A673 (cell line): ENCODE data around the gene SORBS2. TPM values are rescaled to one million over a fixed set of nuclear protein-coding genes. Genes with fewer than 3 reads are reported as not detected.

ENCODE experiments used
- BruUV-seq: library from RNA; stranded (reverse); fragments of 400-500 nt; replicated peaks from 2 replicates; lab custom pipeline; 2021; lab: Mats Ljungman, UMichigan
- CTCF ChIA-PET: fragments of 300-600 bp; sonication (Branson Sonifier 250); formaldehyde crosslinking; loops from one replicate; lab custom pipeline; 2022; ENCODE audit warnings: antibody characterized with exemption; lab: Charles Lee
- POLR2A ChIA-PET: fragments of 300-600 bp; sonication (Branson Sonifier 250); formaldehyde crosslinking; loops from one replicate; lab custom pipeline; 2022; ENCODE audit warnings: antibody characterized with exemption; ENCODE audit not compliant: low non-redundant PET; lab: Charles Lee
- DNase-seq: peaks from one replicate; pipeline ENCODE4 v3.0.0-alpha.2; 2015; ENCODE audit warnings: low spot score
- H3K27ac ChIP-seq: fragments of 200-600 bp; sonication (generic); 2 replicates; pipeline ENCODE4 v1.5.1; 2016; ENCODE audit warnings: mixed run types, low read depth, mild to moderate bottlenecking, mixed read lengths, antibody characterized with exemption, low read length; ENCODE audit not compliant: poor library complexity, severe bottlenecking
- H3K27me3 ChIP-seq: fragments of 200-600 bp; sonication (generic); replicated peaks from 2 replicates; pipeline ENCODE4 v1.6.1; 2017; ENCODE audit warnings: mixed run types, low read depth, mild to moderate bottlenecking, mixed read lengths, antibody characterized with exemption, low read length; ENCODE audit not compliant: insufficient read depth, poor library complexity
- H3K36me3 ChIP-seq: fragments of 200-600 bp; sonication (generic); 2 replicates; pipeline ENCODE4 v1.6.1; 2016; ENCODE audit warnings: mixed run types, mild to moderate bottlenecking, mixed read lengths, antibody characterized with exemption, low read length; ENCODE audit not compliant: insufficient read depth, poor library complexity, severe bottlenecking
- H3K4me1 ChIP-seq: fragments of 200-600 bp; sonication (generic); 2 replicates; pipeline ENCODE4 v1.6.1; 2017; ENCODE audit warnings: mixed run types, mild to moderate bottlenecking, mixed read lengths, antibody characterized with exemption, low read length; ENCODE audit not compliant: insufficient read depth, poor library complexity, severe bottlenecking
- H3K4me3 ChIP-seq: fragments of 200-600 bp; sonication (generic); 2 replicates; pipeline ENCODE4 v1.5.1; 2016; ENCODE audit warnings: low read depth, mixed run types, mild to moderate bottlenecking, mixed read lengths, low read length; ENCODE audit not compliant: poor library complexity, severe bottlenecking
- H3K9me3 ChIP-seq: fragments of 200-600 bp; sonication (generic); 2 replicates; pipeline ENCODE4 v1.6.1; 2016; ENCODE audit warnings: mixed run types, low read depth, mild to moderate bottlenecking, mixed read lengths, antibody characterized with exemption, low read length; ENCODE audit not compliant: poor library complexity, severe bottlenecking
- EZH2 ChIP-seq: fragments of 200-600 bp; sonication (generic); IDR thresholded peaks from 2 replicates; pipeline ENCODE4 v1.6.1; 2017; ENCODE audit warnings: borderline replicate concordance, low read depth, mild to moderate bottlenecking, mixed read lengths, antibody characterized with exemption, low read length; ENCODE audit not compliant: poor library complexity, severe bottlenecking
- intact Hi-C: fragments of 100-400 bp; cut with micrococcal nuclease; formaldehyde crosslinking; loops from one replicate; pipeline ENCODE4 v1.10.0; 2022; ENCODE audit not compliant: unreplicated experiment
- total RNA-seq: library from RNA; stranded (reverse); gene quantifications from 2 replicates; pipeline ENCODE4 v1.2.3, GENCODE V29; 2021
- TF ChIP-seq, protein P1 (sequence below): fragments of 300-800, 200-600 bp; sonication (generic); conservative IDR thresholded peaks from 2 replicates; pipeline ENCODE4 v1.5.1; 2017; ENCODE audit warnings: low read depth, mild to moderate bottlenecking, antibody characterized with exemption, low read length, moderate library complexity, mixed read lengths

The SORBS2 gene
- total RNA-seq, 1 experiment from 2014 or later: not detected

DNA sequence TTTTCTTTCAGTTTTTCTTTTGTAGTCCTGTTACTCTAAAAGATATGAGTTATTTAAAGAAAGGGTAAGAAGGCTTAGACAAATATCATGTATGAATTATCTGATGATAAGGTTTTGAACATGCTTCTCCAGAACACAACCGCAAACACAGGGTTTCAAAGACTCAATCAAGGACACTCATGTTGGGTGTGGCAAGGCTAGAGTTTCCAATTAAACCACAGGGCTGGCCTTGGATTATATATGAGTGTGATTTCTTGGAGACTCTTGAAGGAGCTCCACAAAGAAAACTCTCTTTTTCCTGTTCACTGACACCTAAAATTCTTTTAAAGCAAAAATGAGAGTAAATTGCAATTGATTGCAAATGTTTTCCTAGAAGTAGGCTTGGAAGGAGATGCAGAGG is 166.6 kb downstream of the SORBS2 start:
- TF ChIP-seq, protein P1, sequence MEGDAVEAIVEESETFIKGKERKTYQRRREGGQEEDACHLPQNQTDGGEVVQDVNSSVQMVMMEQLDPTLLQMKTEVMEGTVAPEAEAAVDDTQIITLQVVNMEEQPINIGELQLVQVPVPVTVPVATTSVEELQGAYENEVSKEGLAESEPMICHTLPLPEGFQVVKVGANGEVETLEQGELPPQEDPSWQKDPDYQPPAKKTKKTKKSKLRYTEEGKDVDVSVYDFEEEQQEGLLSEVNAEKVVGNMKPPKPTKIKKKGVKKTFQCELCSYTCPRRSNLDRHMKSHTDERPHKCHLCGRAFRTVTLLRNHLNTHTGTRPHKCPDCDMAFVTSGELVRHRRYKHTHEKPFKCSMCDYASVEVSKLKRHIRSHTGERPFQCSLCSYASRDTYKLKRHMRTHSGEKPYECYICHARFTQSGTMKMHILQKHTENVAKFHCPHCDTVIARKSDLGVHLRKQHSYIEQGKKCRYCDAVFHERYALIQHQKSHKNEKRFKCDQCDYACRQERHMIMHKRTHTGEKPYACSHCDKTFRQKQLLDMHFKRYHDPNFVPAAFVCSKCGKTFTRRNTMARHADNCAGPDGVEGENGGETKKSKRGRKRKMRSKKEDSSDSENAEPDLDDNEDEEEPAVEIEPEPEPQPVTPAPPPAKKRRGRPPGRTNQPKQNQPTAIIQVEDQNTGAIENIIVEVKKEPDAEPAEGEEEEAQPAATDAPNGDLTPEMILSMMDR: no peak
- TF ChIP-seq EZH2: no peak
- DNase-seq: no peak
- BruUV-seq: no TSS peak
- peaks cover 11% of the 10 kb centered on the region for H3K27me3 ChIP-seq
- no peaks in the 10 kb centered on the region for H3K4me1 ChIP-seq
- intact Hi-C loops: no loop called here
- no peaks in the 10 kb centered on the region for H3K9me3 ChIP-seq
- ChIA-PET CTCF (no interaction called here), POLR2A (no interaction called here)
- H3K27ac ChIP-seq: no peak overlapping the region
- H3K36me3 ChIP-seq: no peaks in the 10 kb centered on the region
- H3K4me3 ChIP-seq: no peak overlapping the region

DNA sequence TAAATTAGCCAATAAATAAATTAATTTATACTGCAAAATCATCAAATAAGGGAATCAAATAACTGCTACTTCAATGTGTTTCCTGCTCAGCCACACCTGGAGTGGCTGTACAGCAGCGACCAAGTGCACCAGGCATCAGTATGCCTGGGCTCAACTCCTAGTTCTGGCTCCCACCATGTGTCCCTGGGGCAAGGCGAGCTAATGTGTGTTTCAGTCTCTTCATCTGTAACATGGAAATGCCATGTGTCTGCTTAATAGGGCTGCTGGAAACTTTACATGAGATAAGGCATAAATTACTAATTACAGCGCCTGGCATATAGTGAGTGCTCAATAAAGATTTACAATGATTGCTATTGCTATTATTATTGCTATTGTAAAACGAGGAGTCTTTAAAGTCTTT is 167.6 kb downstream of the SORBS2 start:
- CTCF ChIA-PET: no interaction called here
- Histone ChIP-seq H3K27me3 (peaks cover 11% of the 10 kb centered on the region), H3K4me3 (no peak overlapping the region), H3K27ac (no peak overlapping the region), H3K9me3 (no peaks in the 10 kb centered on the region), H3K4me1 (no peaks in the 10 kb centered on the region), H3K36me3 (no peaks in the 10 kb centered on the region)
- BruUV-seq: no TSS peak
- TF ChIP-seq EZH2: no peak
- TF ChIP-seq, protein P1: no peak
- POLR2A ChIA-PET: no interaction called here
- DNase-seq: no peak
- intact Hi-C loops: loop anchor here (5.0 kb wide), 1 partner anchor 393 kb away; no protein-coding TSS in a partner anchor

DNA sequence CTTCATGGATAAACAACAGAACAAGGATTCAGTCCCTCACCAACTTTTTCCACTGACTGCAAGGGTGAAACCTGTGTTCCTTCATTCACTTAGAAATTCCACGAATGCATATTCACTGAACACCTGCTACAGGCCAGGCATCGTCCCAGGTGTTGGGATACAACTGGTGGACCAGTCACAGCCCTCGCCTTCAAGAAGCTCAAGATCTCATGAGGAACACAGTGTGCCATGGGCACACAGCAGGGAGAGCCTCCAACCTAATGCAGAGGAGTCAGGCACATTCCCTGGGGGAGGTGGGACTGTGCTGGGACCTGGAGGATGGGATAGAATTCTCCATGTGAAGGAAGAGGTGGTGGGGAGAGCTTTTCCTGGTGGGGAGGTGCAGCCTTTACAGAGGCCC is 169.1 kb downstream of the SORBS2 start:
- H3K36me3 ChIP-seq: no peaks in the 10 kb centered on the region
- BruUV-seq: no TSS peak
- H3K27me3 ChIP-seq: peaks cover 11% of the 10 kb centered on the region
- DNase-seq: no peak
- no peak overlapping the region for H3K4me3 ChIP-seq
- ChIA-PET POLR2A (no interaction called here), CTCF (no interaction called here)
- H3K27ac ChIP-seq: no peak overlapping the region
- TF ChIP-seq EZH2: no peak
- TF ChIP-seq, protein P1: no peak
- intact Hi-C loops: loop anchor here (5.0 kb wide), 1 partner anchor 394 kb away; no protein-coding TSS in a partner anchor
- H3K4me1 ChIP-seq: no peaks in the 10 kb centered on the region
- no peaks in the 10 kb centered on the region for H3K9me3 ChIP-seq
